Skeletal muscle tissue (tissue), 4 donors: ENCODE measurements around the gene C6orf141. TPM values are rescaled to one million over a fixed set of nuclear protein-coding genes. Genes with fewer than 3 reads are reported as not detected.

Experiments
- H3K27ac ChIP-seq: one replicate; pipeline ENCODE4 v1.7.0; 2013; ENCODE audit warnings: mild to moderate bottlenecking, low read depth, low read length, inconsistent platforms
- H3K27me3 ChIP-seq, 3 donors: one replicate each; pipeline ENCODE4 v1.7.0; 2013; ENCODE audit warnings: low read length in 3 of 3; ENCODE audit not compliant: control insufficient read depth in 3 of 3, insufficient read depth in 3 of 3
- H3K36me3 ChIP-seq, 3 donors: one replicate each; pipeline ENCODE4 v1.7.0; 2013; ENCODE audit warnings: low read length in 3 of 3; ENCODE audit not compliant: control insufficient read depth in 3 of 3, insufficient read depth in 3 of 3
- H3K4me1 ChIP-seq, 3 donors: one replicate each; pipeline ENCODE4 v1.7.0; 2013; ENCODE audit warnings: low read length in 3 of 3, mild to moderate bottlenecking in 3 of 3; ENCODE audit not compliant: control insufficient read depth in 3 of 3, insufficient read depth in 3 of 3
- H3K4me3 ChIP-seq, 3 donors: one replicate each; pipeline ENCODE4 v1.7.0; 2013; ENCODE audit warnings: low read length in 3 of 3
- H3K9ac ChIP-seq, 3 donors: one replicate each; pipeline ENCODE4 v1.7.0; 2013; ENCODE audit warnings: low read length in 3 of 3, mild to moderate bottlenecking in 3 of 3, moderate library complexity in 2 of 3, low read depth in 1 of 3
- H3K9me3 ChIP-seq, 3 donors: one replicate each; pipeline ENCODE4 v1.7.0; 2013; ENCODE audit warnings: low read length in 3 of 3; ENCODE audit not compliant: control insufficient read depth in 3 of 3
- total RNA-seq: library from RNA; depleted of rRNA; stranded (reverse); fragments of >200 nt; gene quantifications from one replicate; pipeline ENCODE4 v1.2.3, GENCODE V29; 2014
- donor health status: Osteomylitis.

Gene C6orf141
- total RNA-seq, 1 donor from 2014 or later, result 2.1 TPM

DNA sequence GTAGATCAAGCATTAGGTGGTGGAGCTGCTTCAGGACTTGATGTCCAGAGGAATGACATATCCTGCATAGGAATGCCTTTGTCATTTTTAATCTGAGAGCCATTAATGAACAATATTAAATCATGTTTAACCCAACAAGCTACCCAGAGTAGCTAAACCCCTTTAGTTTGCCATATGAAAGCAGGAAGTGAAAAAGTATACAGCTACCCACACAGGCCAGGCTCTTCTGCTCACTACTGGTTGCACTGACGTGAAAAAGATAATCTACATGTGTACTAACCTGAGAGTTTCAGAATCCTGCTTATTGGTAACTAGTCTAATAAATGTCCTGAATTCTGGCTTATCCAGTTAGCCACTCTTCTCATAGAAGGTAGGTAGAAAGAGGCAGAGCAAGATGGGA, 30.8 kb upstream of the C6orf141 start:
- Histone ChIP-seq H3K9me3 (no peaks in the 10 kb centered on the region), H3K36me3 (no peaks in the 10 kb centered on the region), H3K27ac (no peak overlapping the region), H3K27me3 (no peaks in the 10 kb centered on the region), H3K4me1 (no peaks in the 10 kb centered on the region), H3K9ac (no peak overlapping the region), H3K4me3 (no peak overlapping the region)

GRCh38 chr6:49522710-49523593, 27.5 kb upstream of the C6orf141 start:
- Histone ChIP-seq H3K4me3 (no peak overlapping the region), H3K27ac (no peak overlapping the region)

DNA sequence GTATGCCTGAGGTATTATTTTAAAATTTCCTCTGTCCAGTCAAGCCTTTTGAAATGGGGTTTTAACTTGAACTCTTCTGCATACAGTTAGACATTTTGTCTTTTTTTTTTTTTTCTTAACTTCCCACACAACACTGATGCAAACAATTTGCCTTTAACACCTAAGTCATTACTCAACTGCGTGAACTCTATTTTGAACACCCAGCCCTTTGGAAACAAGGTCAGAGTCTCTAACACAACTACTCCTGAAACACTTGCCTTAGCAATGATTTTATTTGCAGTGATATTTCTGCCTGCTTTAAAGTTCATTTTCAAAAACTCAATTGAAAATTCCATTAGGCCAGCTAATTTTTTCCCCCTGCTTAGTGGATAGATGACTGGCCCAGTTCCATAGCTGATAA, 26.6 kb upstream of the C6orf141 start:
- Histone ChIP-seq H3K9ac (no peak overlapping the region), H3K4me3 (no peak overlapping the region), H3K4me1 (no peaks in the 10 kb centered on the region), H3K27me3 (no peaks in the 10 kb centered on the region), H3K27ac (no peak overlapping the region), H3K36me3 (no peaks in the 10 kb centered on the region), H3K9me3 (no peaks in the 10 kb centered on the region)

More at GRCh38 chr6:49522710-49523593, 27.5 kb upstream of the C6orf141 start:
- Histone ChIP-seq H3K9ac (no peak overlapping the region), H3K27me3 (no peaks in the 10 kb centered on the region), H3K4me1 (no peaks in the 10 kb centered on the region), H3K9me3 (no peaks in the 10 kb centered on the region), H3K36me3 (no peaks in the 10 kb centered on the region)

- H3K9me3 ChIP-seq, result no peaks in the 10 kb centered on the region
- H3K36me3 ChIP-seq, result no peaks in the 10 kb centered on the region
- no peak overlapping the region for H3K9ac ChIP-seq
- no peaks in the 10 kb centered on the region for H3K27me3 ChIP-seq
- no peak overlapping the region for H3K4me3 ChIP-seq
- H3K4me1 ChIP-seq, result no peaks in the 10 kb centered on the region
- no peak overlapping the region for H3K27ac ChIP-seq
Measured at GRCh38 chr6:49524541-49524940, 25.9 kb upstream of the C6orf141 start.

GRCh38 chr6:49526598-49526997, 23.9 kb upstream of the C6orf141 start:
- Histone ChIP-seq H3K4me1 (no peaks in the 10 kb centered on the region), H3K9me3 (no peaks in the 10 kb centered on the region), H3K9ac (no peak overlapping the region), H3K27me3 (no peaks in the 10 kb centered on the region), H3K36me3 (no peaks in the 10 kb centered on the region), H3K27ac (no peak overlapping the region), H3K4me3 (no peak overlapping the region)

GRCh38 chr6:49527320-49527719, 23.1 kb upstream of the C6orf141 start:
- Histone ChIP-seq H3K27ac (no peak overlapping the region), H3K9ac (no peak overlapping the region), H3K27me3 (no peaks in the 10 kb centered on the region), H3K4me1 (no peaks in the 10 kb centered on the region), H3K36me3 (no peaks in the 10 kb centered on the region), H3K9me3 (no peaks in the 10 kb centered on the region), H3K4me3 (no peak overlapping the region)

DNA sequence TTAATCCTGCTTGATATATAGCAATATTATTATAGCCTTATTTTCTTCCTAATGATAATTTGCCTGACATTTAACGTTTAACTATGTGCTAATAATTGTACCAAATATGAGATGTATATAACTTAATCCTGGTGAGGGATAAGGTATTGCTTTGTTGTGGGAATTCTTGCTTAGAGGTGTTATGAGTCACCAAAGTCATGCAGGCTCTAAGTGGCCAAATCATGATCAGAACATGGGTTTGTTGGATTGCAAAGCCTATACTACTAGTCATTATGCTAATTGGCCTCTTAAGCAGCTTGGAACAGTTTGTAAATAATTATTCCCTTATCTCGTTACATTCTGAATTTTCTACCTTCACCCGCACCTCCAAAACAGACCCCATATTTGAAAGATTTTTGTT, 21.9 kb upstream of the C6orf141 start:
- H3K9ac ChIP-seq, result no peak overlapping the region

DNA sequence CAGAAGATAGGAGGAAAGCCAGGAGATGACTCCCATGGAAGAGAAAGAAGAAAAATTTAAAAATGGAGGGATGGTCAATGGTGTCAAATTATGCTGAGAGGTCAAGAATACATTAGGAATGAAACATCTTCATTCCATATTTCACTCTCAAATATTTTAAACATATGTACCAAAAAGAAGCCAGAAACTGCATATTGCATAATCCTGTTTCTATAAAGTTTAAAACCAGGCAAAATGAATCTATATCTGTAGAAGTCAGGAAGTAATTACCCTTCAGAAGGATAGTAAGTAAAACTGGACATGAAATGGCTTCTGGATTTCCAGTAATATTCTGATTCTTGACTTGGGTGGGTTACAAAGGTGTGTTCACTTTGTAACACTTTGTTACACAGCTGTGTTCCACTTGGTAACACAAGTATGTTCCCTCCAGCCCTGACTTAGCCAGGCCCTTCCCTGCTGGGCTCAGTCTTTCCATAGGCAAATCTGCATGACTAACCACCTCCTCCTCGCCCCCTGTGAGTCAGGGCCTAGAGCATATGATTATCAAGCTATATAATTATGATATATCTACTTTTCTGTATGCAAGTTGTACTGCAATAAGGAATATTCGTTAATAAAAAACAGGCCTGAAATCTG, 20.2 kb upstream of the C6orf141 start:
- Histone ChIP-seq H3K9me3 (no peaks in the 10 kb centered on the region), H3K4me3 (no peak overlapping the region), H3K9ac (no peak overlapping the region), H3K4me1 (no peaks in the 10 kb centered on the region), H3K27me3 (no peaks in the 10 kb centered on the region), H3K27ac (no peak overlapping the region), H3K36me3 (no peaks in the 10 kb centered on the region)

More for the DNA sequence above, 21.9 kb upstream of the C6orf141 start:
- no peak overlapping the region for H3K27ac ChIP-seq
- H3K36me3 ChIP-seq, result no peaks in the 10 kb centered on the region
- H3K4me3 ChIP-seq, result no peak overlapping the region
- no peaks in the 10 kb centered on the region for H3K4me1 ChIP-seq
- H3K27me3 ChIP-seq, result no peaks in the 10 kb centered on the region
- H3K9me3 ChIP-seq, result no peaks in the 10 kb centered on the region

DNA sequence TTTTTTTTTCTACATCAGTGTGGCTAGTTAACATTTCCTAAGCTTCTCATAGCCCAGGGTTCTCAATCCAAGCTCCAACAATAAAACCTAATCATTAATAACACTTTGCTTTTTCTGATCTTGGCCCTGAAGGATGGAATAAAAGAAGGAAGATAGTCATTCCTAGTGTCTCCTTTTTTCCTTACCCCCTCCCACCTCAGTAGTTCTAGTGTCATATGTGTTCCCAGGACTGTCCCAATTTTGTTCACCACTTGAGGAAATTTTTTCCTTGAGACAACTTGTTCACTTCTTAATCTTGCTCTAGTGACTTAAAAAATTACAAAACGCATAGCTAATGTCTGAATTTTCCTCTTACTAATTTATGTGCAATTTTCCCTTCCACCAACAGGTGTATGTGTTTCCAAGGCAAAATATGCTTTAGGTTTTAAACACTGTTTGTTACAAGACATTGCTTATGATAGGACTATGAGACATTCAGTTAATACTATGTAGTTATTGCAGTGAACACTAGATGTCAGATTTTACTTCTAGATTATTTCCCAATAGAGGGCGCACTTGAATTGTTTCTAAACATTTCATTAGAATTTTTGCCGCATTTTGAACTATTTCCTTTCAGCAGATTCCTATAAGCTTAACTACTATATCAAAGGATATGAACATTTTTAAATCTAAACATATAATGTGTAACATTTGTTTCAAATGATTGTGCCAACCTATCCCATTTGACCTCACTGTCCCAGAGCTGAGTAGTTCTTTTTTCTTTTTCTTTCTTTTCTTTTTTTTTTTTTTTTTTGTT, 18.5 kb upstream of the C6orf141 start:
- Histone ChIP-seq H3K9me3 (no peaks in the 10 kb centered on the region), H3K27ac (no peak overlapping the region), H3K9ac (no peak overlapping the region), H3K36me3 (no peaks in the 10 kb centered on the region), H3K4me1 (no peaks in the 10 kb centered on the region), H3K27me3 (no peaks in the 10 kb centered on the region), H3K4me3 (no peak overlapping the region)

GRCh38 chr6:49535795-49536194, 14.7 kb upstream of the C6orf141 start:
- Histone ChIP-seq H3K27ac (no peak overlapping the region), H3K27me3 (no peaks in the 10 kb centered on the region), H3K36me3 (no peaks in the 10 kb centered on the region), H3K9me3 (no peaks in the 10 kb centered on the region), H3K4me3 (no peak overlapping the region), H3K9ac (no peak overlapping the region), H3K4me1 (no peaks in the 10 kb centered on the region)
